Middle frontal gyrus (tissue), 1 donor: ENCODE measurements around the gene ANKS1A.
"Not testable (repeated sequence)": the region's sequence is repeated elsewhere in the genome, so short reads cannot be mapped to it uniquely, and the experiment has no call there.

Experiments used
- DNase-seq: peaks from one replicate; pipeline ENCODE4 v3.0.0-alpha.2; 2015; ENCODE audit warnings: low spot score; ENCODE audit errors: extremely low spot score

The ANKS1A gene

GRCh38 chr6:34917626-34918285 is 28.7 kb downstream of the ANKS1A start:
- DNase-seq = no peak

DNA sequence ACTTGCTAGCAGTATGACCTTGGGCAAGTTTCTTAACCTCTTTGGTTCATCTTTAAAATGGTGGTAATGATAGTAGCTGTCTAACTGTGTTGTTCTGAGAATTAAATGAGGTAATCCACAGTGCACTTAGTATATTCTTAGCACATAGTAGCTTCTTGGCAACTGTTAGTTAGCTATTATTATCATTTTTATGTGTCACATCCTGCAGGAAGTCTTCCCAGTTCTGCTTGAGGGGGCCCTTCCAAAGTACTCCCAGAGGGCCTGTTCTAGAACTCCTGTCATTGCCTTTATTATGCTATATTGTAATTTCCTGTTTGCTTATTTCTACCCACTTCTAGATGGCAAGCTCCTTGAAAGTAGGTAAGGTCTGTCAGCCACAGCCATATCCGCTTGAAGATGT is 30.6 kb downstream of the ANKS1A start:
- DNase-seq = no peak

DNA sequence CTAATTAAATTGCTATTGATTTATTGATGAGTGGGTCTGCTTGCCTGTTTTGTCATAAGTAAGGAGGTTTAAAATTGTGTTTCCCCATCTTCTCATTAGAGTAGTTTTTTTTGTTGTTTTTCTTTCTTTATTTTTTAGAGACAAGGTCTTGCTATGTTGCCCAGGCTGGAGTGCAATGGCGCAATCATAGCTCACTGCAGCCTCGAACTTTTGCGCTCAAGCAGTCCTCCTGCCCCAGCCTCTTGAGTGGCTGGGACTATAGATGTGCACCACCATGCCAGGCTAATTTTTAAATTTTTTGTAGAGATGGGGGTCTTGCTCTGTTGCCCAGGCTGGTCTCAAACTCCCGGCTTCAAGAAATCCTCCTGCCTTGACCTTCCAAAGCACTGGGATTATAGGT is 31.0 kb downstream of the ANKS1A start:
- DNase-seq = no peak

DNA sequence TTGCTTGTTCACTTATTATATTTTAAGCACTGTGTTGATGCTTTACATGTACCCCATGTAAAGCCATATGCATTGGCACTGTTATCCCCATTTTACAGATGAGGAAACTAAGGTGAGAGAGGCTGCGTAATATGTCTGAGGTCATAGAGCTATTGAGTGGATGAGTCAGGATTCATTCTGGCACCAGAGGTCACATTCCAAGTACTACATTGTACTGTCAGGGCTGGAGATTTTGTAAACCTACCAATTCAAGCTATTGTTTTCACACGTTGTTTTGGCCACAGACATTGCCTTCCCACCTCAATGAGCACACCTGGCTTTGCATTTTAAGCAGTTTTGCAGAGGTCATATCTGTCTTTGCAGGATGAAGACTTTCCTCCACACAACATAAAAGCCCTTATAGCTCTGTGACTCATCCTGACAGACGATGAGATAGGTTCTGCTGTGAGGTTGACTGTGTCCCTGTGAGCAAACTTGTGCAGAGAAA is 33.2 kb downstream of the ANKS1A start:
- DNase-seq = no peak

GRCh38 chr6:34924831-34925625 is 36.0 kb downstream of the ANKS1A start:
- DNase-seq = no peak

DNA sequence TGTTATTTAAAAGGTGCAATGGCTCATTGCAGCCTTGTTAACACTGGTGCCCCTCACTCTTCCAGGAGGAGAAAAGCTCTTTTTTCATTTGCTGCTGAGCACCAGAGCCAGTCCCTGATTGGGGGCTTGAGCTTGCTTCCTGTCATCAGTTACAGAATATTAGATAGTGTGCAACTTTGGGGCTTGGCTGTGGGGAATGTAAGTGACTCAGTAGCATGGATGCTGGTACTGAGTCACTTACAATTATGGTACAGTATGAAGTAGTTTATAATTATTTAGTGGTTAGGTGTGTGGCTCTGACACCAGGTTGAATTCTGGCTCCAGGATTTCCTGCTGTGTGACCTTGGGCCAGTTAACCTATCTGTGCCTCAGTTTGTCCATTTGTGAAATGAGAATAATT is 37.6 kb downstream of the ANKS1A start:
- DNase-seq = no peak

GRCh38 chr6:34928220-34928619 is 39.2 kb downstream of the ANKS1A start:
- DNase-seq = no peak

GRCh38 chr6:34928695-34929094 is 39.6 kb downstream of the ANKS1A start:
- DNase-seq = no peak

GRCh38 chr6:34929241-34929978 is 40.4 kb downstream of the ANKS1A start:
- DNase-seq = no peak

GRCh38 chr6:34930221-34930620 is 41.2 kb downstream of the ANKS1A start:
- DNase-seq = no peak

DNA sequence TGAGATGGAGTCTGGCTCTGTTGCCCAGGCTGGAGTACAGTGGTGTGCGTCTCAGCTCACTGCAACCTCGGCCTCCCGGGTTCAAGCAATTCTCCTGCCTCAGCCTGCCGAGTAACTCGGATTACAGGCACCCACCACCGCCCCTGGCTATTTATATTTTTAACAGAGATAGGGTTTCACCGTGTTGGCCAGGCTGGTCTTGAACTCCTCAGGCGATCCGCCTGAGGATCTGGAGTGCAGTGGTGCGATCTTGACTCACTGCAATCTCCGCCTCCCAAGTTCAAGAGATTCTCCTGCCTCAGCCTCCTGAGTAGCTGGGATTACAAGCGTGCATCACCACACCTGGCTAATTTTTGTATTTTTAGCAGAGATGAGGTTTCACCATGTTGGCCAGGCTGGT is 43.1 kb downstream of the ANKS1A start:
- DNase-seq = not testable (repeated sequence)

- no peak for DNase-seq
These were observed 45.5 kb downstream of the ANKS1A start for GRCh38 chr6:34934516-34934915.

- no peak for DNase-seq
These were observed 49.2 kb downstream of the ANKS1A start for GRCh38 chr6:34938268-34938667.

GRCh38 chr6:34940030-34940434 is 51.0 kb downstream of the ANKS1A start:
- DNase-seq = no peak

DNA sequence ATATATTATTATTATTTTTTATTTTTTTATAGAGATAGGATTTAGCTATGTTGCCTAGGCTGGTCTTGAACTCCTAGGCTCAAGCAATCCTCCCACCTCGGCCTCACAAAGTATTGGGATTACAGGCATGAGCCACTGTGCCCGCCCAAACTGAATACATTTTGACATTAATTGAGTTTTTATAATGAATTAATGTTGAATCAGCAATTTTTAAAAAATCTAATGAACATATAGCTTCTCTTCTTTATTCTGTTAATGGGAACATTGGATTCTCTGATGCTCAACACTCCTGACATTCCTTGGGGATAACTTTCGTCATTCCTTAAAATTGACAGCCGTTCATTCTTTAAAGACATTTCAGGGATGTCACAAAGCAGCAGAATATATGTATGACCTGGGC is 52.4 kb downstream of the ANKS1A start:
- no peak for DNase-seq

GRCh38 chr6:34945317-34945716 is 56.3 kb downstream of the ANKS1A start:
- no peak for DNase-seq

DNA sequence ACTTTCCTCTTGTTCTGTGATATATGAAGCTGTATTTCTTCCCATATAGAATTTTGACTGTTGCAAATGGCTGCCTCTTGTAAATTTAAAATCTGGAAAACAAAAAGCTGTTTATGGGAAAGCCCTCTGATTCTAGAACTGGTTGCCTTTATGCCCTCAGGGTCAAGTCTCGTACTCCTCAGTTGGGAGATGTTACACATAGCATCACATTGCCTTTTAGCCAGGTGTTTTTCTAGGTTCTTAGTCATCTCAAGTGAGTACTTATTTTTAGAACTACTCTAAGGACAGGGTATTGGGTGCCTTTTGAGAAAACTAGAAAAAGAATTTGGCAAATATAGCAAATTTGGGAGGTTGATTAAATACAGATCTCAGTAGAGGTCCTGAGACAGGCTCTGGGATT is 58.5 kb downstream of the ANKS1A start:
- DNase-seq = no peak

DNA sequence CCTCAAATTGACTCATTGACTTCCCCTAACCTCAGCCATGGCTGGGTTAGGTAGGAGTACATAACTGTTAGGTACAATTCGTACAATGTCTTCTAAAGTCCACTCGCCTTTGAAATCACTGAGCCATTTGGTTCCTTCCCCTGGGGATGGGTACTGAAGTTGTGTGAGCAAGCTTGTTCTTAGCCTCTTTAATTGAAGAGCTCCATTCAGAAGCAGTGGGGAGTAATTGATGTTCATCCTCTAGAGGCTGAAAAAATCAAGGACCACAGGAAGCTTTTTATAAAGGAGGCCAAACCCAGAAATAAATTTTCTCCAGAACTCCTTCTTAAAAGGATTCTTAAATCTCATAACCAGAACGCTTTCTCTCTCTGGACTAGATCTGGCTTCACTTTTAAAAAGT is 60.6 kb downstream of the ANKS1A start:
- DNase-seq = no peak

GRCh38 chr6:34950849-34951248 is 61.8 kb downstream of the ANKS1A start:
- DNase-seq = no peak

- no peak for DNase-seq
These were observed 62.7 kb downstream of the ANKS1A start for GRCh38 chr6:34951731-34952130.

GRCh38 chr6:34953061-34954025 is 64.3 kb downstream of the ANKS1A start:
- DNase-seq = no peak
